Duodenal mucosa (tissue), 2 donors: ENCODE results near the gene LTF.
"Not testable (repeated sequence)": the region's sequence is repeated elsewhere in the genome, so short reads cannot be mapped to it uniquely, and the experiment has no call there.

Experiments
- H3K27ac ChIP-seq: one replicate; pipeline ENCODE4 v1.7.0; 2013; ENCODE audit warnings: low read depth, low read length
- H3K27me3 ChIP-seq, 2 donors: one replicate each; pipeline ENCODE4 v1.7.0; 2013; ENCODE audit warnings: low read length in 2 of 2, control low read depth in 1 of 2; ENCODE audit not compliant: insufficient read depth in 2 of 2, control insufficient read depth in 1 of 2
- H3K36me3 ChIP-seq, 2 donors: one replicate each; pipeline ENCODE4 v1.7.0; 2013; ENCODE audit warnings: low read length in 2 of 2, control low read depth in 1 of 2; ENCODE audit not compliant: insufficient read depth in 2 of 2, control insufficient read depth in 1 of 2
- H3K4me1 ChIP-seq, 2 donors: one replicate each; pipeline ENCODE4 v1.7.0; 2013; ENCODE audit warnings: low read length in 2 of 2, control low read depth in 1 of 2; ENCODE audit not compliant: insufficient read depth in 2 of 2, control insufficient read depth in 1 of 2
- H3K4me3 ChIP-seq, 2 donors: one replicate each; pipeline ENCODE4 v1.7.0; 2013; ENCODE audit warnings: low read length in 2 of 2, low read depth in 1 of 2
- H3K9ac ChIP-seq, 2 donors: one replicate each; pipeline ENCODE4 v1.7.0; 2013; ENCODE audit warnings: low read length in 2 of 2, low read depth in 1 of 2
- H3K9me3 ChIP-seq, 2 donors: one replicate each; pipeline ENCODE4 v1.7.0; 2013; ENCODE audit warnings: low read length in 2 of 2, control low read depth in 1 of 2; ENCODE audit not compliant: control insufficient read depth in 1 of 2

The LTF gene

GRCh38 chr3:46398186-46398955, 66.3 kb downstream of the LTF start:
- no peak overlapping the region for H3K27ac ChIP-seq
- H3K9me3 ChIP-seq: no peaks in the 10 kb centered on the region
- no peak overlapping the region for H3K4me3 ChIP-seq
- no peaks in the 10 kb centered on the region for H3K27me3 ChIP-seq
- H3K9ac ChIP-seq: no peak overlapping the region
- H3K36me3 ChIP-seq: no peaks in the 10 kb centered on the region
- H3K4me1 ChIP-seq: peaks cover 6 to 7% of the 10 kb centered on the region in 2 donors

- Histone ChIP-seq H3K27ac (no peak overlapping the region), H3K27me3 (no peaks in the 10 kb centered on the region), H3K9me3 (no peaks in the 10 kb centered on the region), H3K36me3 (no peaks in the 10 kb centered on the region), H3K4me1 (peaks cover 6 to 7% of the 10 kb centered on the region in 2 donors), H3K4me3 (no peak overlapping the region), H3K9ac (no peak overlapping the region)
Observed at GRCh38 chr3:46397111-46397510, 67.6 kb downstream of the LTF start.

- Histone ChIP-seq H3K9me3 (no peaks in the 10 kb centered on the region), H3K27ac (no peak overlapping the region), H3K27me3 (no peaks in the 10 kb centered on the region), H3K4me1 (peaks cover 6 to 7% of the 10 kb centered on the region in 2 donors), H3K4me3 (no peak overlapping the region), H3K36me3 (no peaks in the 10 kb centered on the region), H3K9ac (no peak overlapping the region)
Observed at GRCh38 chr3:46395766-46396530, 68.8 kb downstream of the LTF start.

GRCh38 chr3:46395210-46395661, 69.5 kb downstream of the LTF start:
- Histone ChIP-seq H3K9me3 (no peaks in the 10 kb centered on the region), H3K27ac (no peak overlapping the region), H3K4me1 (peaks cover 6 to 7% of the 10 kb centered on the region in 2 donors), H3K27me3 (no peaks in the 10 kb centered on the region), H3K36me3 (no peaks in the 10 kb centered on the region), H3K4me3 (no peak overlapping the region), H3K9ac (no peak overlapping the region)

- Histone ChIP-seq H3K9ac (no peak overlapping the region), H3K27me3 (no peaks in the 10 kb centered on the region), H3K9me3 (no peaks in the 10 kb centered on the region), H3K4me1 (peaks cover 6 to 7% of the 10 kb centered on the region in 2 donors), H3K4me3 (no peak overlapping the region), H3K27ac (no peak overlapping the region), H3K36me3 (no peaks in the 10 kb centered on the region)
Observed at GRCh38 chr3:46393554-46394434, 70.9 kb downstream of the LTF start.

GRCh38 chr3:46393011-46393410, 71.7 kb downstream of the LTF start:
- Histone ChIP-seq H3K36me3 (no peaks in the 10 kb centered on the region), H3K4me1 (peaks cover 6 to 7% of the 10 kb centered on the region in 2 donors), H3K27ac (no peak overlapping the region), H3K27me3 (no peaks in the 10 kb centered on the region), H3K9ac (no peak overlapping the region), H3K4me3 (no peak overlapping the region), H3K9me3 (no peaks in the 10 kb centered on the region)

GRCh38 chr3:46391526-46391925, 73.2 kb downstream of the LTF start:
- H3K9ac ChIP-seq, H3K9me3 ChIP-seq, H3K4me3 ChIP-seq, H3K4me1 ChIP-seq, H3K36me3 ChIP-seq, H3K27ac ChIP-seq, H3K27me3 ChIP-seq: not testable (repeated sequence)

GRCh38 chr3:46389306-46389705, 75.4 kb downstream of the LTF start:
- Histone ChIP-seq H3K4me1 (peaks cover 5 to 7% of the 10 kb centered on the region in 2 donors), H3K27me3 (no peaks in the 10 kb centered on the region), H3K9me3 (no peaks in the 10 kb centered on the region), H3K9ac (no peak overlapping the region), H3K36me3 (no peaks in the 10 kb centered on the region), H3K4me3 (no peak overlapping the region), H3K27ac (no peak overlapping the region)

GRCh38 chr3:46388847-46389246, 75.9 kb downstream of the LTF start:
- H3K27ac ChIP-seq, H3K9ac ChIP-seq: not testable (repeated sequence)

GRCh38 chr3:46386205-46386604, 78.5 kb downstream of the LTF start:
- Histone ChIP-seq H3K9me3 (no peaks in the 10 kb centered on the region), H3K4me3 (no peak overlapping the region), H3K9ac (no peak overlapping the region), H3K27ac (no peak overlapping the region), H3K36me3 (no peaks in the 10 kb centered on the region), H3K4me1 (peaks cover 20 to 23% of the 10 kb centered on the region in 2 donors), H3K27me3 (no peaks in the 10 kb centered on the region)

More at GRCh38 chr3:46388847-46389246, 75.9 kb downstream of the LTF start:
- H3K4me3 ChIP-seq, H3K36me3 ChIP-seq, H3K4me1 ChIP-seq, H3K27me3 ChIP-seq, H3K9me3 ChIP-seq: not testable (repeated sequence)
